Activated naive CD4-positive, alpha-beta T cell treated with anti-CD3 and anti-CD28 coated beads, Interleukin-2, amount 50 U/mL, for 24 hours (primary cell): ENCODE results near the gene WSB1.
A peak's percentile ranks its signal among the peaks of the same experiment; 100 is the strongest.

Source experiments
- H3K27ac Mint-ChIP-seq: one replicate; pipeline ENCODE4 v1.8.0; 2021; ENCODE audit warnings: mild to moderate bottlenecking, mixed read lengths
- H3K27me3 Mint-ChIP-seq: one replicate; pipeline ENCODE4 v1.8.0; 2021; ENCODE audit warnings: mixed read lengths
- H3K36me3 Mint-ChIP-seq: one replicate; pipeline ENCODE4 v1.8.0; 2021; ENCODE audit warnings: mixed read lengths
- H3K4me1 Mint-ChIP-seq: one replicate; pipeline ENCODE4 v1.8.0; 2021; ENCODE audit warnings: mixed read lengths
- H3K4me3 Mint-ChIP-seq: one replicate; pipeline ENCODE4 v1.8.0; 2021; ENCODE audit warnings: mild to moderate bottlenecking, mixed read lengths
- H3K9me3 Mint-ChIP-seq: one replicate; pipeline ENCODE4 v1.8.0; 2021; ENCODE audit warnings: mixed read lengths

Gene WSB1

DNA sequence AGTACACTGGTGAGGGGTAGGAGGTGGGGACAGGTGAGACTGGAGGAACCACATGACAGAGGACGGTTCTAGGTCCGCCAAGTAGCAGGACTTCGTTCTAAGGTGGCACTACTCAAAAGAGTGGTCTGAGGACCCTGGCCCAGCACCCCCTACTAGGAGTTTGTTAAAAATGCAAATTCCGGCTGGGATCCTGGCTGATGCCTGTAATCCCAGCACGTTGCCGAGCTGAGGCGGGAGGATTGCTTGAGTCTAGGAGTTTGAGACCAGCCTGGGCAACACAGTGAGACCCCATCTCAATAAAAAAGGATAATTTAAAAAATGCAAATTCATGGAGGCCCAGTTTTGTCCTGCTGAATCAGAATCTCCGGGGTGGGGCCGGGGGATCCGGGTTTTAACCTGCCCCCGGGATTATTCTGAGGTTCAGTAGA, 59.1 kb downstream of the WSB1 start:
- Mint-ChIP-seq H3K4me1 (peaks cover 27% of the 10 kb centered on the region), H3K27ac (peak overlapping the region; percentile 17), H3K36me3 (no peaks in the 10 kb centered on the region), H3K27me3 (no peaks in the 10 kb centered on the region), H3K4me3 (peak overlapping the region; percentile 84), H3K9me3 (no peaks in the 10 kb centered on the region)

DNA sequence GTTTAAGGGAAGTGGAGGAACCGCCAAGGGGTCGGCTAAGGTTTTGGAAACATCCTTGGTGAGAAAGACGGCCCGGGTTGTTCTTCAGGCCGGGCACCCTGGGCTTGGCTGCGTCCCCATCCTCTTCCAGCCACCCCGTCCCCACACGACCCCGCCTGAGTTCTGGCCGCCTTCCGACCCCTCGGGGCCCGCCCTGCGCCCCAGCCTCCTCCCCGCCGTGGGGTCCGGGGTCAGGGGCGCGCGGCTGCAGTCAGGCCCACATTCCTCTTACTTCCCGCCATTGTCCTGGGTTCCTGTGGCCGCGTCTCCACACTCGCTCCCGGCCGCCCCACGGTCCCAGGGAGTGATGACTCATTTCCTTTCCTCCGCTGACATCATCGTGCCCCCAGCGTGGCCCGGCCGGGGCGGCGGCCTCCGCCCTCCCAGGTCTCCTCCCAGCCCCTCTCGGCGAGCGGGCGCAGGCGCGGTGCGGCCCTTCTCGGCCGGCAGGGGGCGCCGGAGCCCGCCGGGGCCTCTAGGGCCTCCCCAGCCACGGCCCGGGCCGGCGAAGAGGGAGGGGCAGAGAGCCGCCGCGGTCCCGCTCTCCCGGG, 59.6 kb downstream of the WSB1 start:
- H3K9me3 Mint-ChIP-seq = no peaks in the 10 kb centered on the region
- H3K27ac Mint-ChIP-seq = peak overlapping the region; percentile 97
- peaks cover 22% of the 10 kb centered on the region for H3K4me1 Mint-ChIP-seq
- H3K36me3 Mint-ChIP-seq = no peaks in the 10 kb centered on the region
- peak overlapping the region; percentile 84 for H3K4me3 Mint-ChIP-seq
- H3K27me3 Mint-ChIP-seq = no peaks in the 10 kb centered on the region

DNA sequence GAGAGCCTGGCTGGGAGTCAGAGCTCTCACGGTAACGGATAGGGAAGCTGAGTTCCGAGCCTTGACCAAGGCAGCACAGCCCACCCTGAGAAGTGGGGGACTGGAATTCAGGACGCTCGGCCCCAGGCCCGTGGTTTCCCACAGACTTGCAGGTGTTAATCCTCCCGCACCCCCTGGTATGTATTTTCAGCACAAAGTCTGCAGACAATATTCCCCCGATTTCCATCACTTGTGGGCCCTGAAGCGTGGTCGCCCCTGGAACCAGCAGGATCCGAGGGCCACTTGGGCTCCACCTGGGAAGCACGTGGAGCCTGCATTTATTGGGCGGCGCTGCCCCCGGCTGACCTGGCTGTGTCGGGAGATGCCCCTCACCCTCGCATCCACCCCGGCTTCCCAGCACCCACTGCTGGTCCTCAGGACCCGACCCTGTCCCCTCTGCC, 60.2 kb downstream of the WSB1 start:
- Mint-ChIP-seq H3K27me3 (no peaks in the 10 kb centered on the region), H3K27ac (peak overlapping the region; percentile 74), H3K36me3 (no peaks in the 10 kb centered on the region), H3K4me1 (peaks cover 20% of the 10 kb centered on the region), H3K4me3 (peak overlapping the region; percentile 84), H3K9me3 (no peaks in the 10 kb centered on the region)

DNA sequence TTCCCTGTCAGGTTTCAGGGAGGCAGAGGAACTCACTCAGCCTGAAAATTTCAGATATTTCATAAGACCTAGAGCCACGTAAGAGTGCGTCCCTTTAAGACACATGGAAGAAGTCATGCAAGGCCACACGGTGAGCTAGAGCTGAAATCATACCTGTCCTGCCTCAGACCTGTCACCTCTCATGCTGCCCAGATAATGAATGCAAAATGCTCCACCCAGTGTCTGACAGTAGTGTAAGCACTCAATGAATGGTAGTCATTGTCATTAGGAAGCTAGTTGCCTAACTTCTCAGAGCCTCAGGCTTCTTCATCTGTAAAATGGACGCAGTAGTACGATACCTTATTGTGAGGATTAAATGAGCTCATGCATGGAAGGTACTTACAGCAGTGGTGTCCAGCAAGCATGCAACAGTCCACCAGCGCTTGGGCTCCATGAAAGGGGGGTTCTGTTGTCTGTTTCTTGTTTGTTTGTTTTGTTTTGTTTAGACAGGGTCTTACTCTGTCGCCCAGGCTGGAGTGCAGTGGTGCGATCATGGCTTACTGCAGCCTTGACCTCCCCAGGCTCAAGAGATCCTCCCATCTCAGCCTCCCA, 60.7 kb downstream of the WSB1 start:
- peaks cover 20% of the 10 kb centered on the region for H3K4me1 Mint-ChIP-seq

DNA sequence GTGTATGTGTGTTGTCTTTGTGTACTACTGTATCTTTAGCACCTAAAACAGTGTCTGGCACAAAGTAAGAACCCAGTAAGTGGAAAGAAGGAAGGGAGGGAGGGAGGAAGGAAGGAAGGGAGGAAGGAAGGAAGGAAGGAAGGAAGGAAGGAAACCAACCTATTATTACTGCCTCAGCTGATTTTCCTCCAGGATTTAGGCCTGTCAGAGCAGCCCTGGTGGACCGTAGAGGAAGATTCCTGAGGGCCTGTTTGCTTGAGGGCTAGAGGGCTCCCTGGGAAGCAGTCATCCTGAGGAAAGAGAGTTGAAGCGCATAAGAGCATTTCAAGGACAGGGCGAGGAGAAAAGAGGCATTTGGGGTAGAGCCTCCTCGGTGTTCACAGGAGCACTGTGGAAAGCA, 61.5 kb downstream of the WSB1 start:
- no peaks in the 10 kb centered on the region for H3K9me3 Mint-ChIP-seq
- H3K4me3 Mint-ChIP-seq = no peak overlapping the region
- no peaks in the 10 kb centered on the region for H3K36me3 Mint-ChIP-seq
- H3K27ac Mint-ChIP-seq = no peak overlapping the region
- no peaks in the 10 kb centered on the region for H3K27me3 Mint-ChIP-seq
- H3K4me1 Mint-ChIP-seq = peaks cover 20% of the 10 kb centered on the region

More for the DNA sequence above, 60.7 kb downstream of the WSB1 start:
- H3K27me3 Mint-ChIP-seq = no peaks in the 10 kb centered on the region
- peak overlapping the region; percentile 84 for H3K4me3 Mint-ChIP-seq
- no peaks in the 10 kb centered on the region for H3K9me3 Mint-ChIP-seq
- peak overlapping the region; percentile 74 for H3K27ac Mint-ChIP-seq
- H3K36me3 Mint-ChIP-seq = no peaks in the 10 kb centered on the region

DNA sequence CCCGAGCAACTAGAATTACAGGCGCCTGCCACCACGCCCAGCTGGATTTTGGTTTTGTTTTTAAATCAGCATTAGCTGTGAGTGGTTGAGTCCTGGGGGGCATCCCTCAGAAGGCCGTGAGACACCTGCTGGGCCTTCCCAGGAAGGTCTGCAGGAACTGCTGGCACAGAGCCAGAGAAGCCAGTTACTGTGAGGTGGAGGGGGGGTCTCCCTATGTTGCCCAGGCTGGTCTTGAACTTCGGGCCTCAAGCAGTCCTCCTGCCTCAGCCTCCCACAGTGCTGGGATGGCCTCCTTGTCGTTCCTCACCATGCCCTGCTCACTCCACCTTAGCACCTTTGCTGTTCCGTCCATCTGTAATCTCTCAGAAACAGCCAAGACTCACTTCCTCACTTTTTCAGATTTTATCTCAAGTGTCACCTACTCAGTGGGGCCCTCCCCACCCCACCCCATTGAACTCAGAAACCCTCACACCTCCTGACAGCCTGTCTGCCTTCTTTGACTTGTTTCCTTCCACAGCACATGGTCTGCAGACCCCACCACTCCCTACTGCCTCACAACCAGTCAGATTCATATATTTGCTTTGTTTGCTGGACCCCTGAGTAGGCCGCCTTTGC, 62.3 kb downstream of the WSB1 start:
- no peaks in the 10 kb centered on the region for H3K9me3 Mint-ChIP-seq
- no peaks in the 10 kb centered on the region for H3K36me3 Mint-ChIP-seq
- H3K4me3 Mint-ChIP-seq = no peak overlapping the region
- peak overlapping the region; percentile 65 for H3K27ac Mint-ChIP-seq
- peaks cover 20% of the 10 kb centered on the region for H3K4me1 Mint-ChIP-seq
- H3K27me3 Mint-ChIP-seq = no peaks in the 10 kb centered on the region

DNA sequence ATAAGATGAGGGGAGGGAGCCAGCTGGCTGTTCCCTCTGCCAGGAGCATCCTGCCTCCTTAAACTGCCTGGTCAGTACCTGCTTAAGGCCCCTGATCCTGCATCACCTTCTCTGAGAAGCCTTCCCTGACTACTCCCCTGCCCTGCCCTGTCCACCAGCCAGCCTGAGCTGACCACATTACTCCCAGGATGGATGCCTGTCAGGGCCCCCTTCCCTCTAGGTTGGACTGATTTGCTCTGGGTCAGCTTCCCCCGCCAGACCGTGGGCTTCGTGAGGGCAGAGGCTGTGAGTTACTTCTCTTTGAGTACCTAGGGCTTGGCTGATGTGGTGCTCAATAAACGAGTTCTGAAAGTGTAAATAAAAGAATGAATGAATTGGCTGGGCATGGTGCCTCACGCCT, 63.3 kb downstream of the WSB1 start:
- Mint-ChIP-seq H3K9me3 (no peaks in the 10 kb centered on the region), H3K27ac (no peak overlapping the region), H3K27me3 (no peaks in the 10 kb centered on the region), H3K36me3 (no peaks in the 10 kb centered on the region), H3K4me3 (no peak overlapping the region), H3K4me1 (peaks cover 19% of the 10 kb centered on the region)

DNA sequence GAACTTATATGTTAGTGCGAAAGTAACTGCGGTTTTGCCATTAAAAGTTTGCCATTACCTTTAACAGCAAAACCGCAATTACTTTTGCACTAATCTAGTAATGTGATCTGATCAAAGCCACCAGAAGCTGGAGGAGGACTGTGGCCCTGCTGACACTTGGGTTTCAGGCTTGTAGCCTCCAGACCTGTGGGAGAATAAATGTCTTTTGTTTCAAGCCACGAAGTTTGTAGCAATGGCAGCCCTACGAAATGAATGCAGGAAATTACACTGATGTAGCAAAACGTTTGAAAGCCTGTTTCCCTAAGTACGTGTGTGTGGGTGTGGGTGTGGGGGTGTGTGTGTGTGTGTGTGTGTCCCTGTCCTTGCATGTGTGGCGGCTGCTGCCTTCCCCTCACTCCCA, 66.6 kb downstream of the WSB1 start:
- no peak overlapping the region for H3K4me3 Mint-ChIP-seq

DNA sequence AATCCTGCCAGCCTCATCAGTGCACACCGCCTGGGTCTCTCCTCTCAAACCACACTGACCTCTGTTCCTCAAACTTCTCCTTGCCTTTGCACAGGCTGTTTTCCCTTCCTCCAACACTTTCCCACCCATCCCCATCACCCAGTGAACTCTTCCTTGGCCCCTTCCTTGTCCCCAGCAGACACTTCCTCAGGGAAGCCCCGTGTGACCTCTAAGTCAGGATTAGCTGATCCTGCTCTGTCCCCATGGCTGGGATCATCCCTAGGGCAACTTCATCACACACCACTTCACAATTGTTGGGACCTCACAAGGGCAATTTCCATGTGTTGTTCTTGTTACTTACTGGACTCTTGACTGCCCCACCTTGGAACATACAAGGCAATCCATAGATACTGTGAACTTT, 67.8 kb downstream of the WSB1 start:
- Mint-ChIP-seq H3K27ac (no peak overlapping the region), H3K4me3 (no peak overlapping the region), H3K27me3 (no peaks in the 10 kb centered on the region), H3K36me3 (no peaks in the 10 kb centered on the region), H3K9me3 (no peaks in the 10 kb centered on the region), H3K4me1 (no peaks in the 10 kb centered on the region)

More for the DNA sequence above, 66.6 kb downstream of the WSB1 start:
- Mint-ChIP-seq H3K36me3 (no peaks in the 10 kb centered on the region), H3K27ac (no peak overlapping the region), H3K9me3 (no peaks in the 10 kb centered on the region), H3K27me3 (no peaks in the 10 kb centered on the region), H3K4me1 (no peaks in the 10 kb centered on the region)

DNA sequence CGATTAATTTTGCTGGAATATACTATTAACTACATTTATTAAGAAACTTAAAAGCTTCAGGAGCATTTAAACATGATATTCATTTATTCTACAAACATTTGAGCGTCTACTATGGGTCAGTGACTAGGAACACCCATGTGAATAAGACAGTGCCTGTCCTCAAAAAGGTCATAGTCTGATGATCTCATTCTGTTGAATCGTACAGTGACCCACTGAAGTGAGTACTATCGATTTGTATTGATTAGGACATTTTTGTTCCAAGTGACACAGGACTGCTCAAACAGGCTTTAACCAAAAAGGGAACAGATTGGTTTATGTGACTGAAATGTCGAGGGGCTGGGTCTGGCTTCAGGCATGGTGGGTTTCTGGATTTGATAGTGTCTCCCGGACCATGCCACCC, 68.6 kb downstream of the WSB1 start:
- H3K4me3 Mint-ChIP-seq = no peak overlapping the region
- H3K27ac Mint-ChIP-seq = no peak overlapping the region
- H3K9me3 Mint-ChIP-seq = no peaks in the 10 kb centered on the region

DNA sequence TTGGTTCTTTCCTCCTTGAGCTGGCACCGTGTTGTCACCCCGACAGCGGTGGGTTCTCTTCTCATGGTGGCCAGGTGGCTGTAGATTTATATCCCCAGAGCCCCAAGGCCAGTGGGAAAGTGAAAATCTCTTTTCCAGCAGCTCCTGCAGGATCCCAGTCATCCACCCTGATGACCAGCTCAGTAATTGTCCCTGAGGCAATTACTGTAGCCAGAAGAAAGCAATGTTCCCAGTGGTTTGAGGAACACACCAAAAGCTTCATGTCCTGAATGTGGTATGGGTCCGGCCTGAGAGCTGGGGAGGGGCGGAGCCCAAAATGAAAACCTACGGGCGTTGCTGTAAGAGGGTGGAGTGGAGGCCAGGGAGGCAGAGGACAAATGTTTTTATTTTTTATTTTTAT, 69.0 kb downstream of the WSB1 start:
- Mint-ChIP-seq H3K27ac (no peak overlapping the region), H3K36me3 (no peaks in the 10 kb centered on the region), H3K9me3 (no peaks in the 10 kb centered on the region)

More for the DNA sequence above, 68.6 kb downstream of the WSB1 start:
- H3K4me1 Mint-ChIP-seq = no peaks in the 10 kb centered on the region
- H3K27me3 Mint-ChIP-seq = no peaks in the 10 kb centered on the region
- H3K36me3 Mint-ChIP-seq = no peaks in the 10 kb centered on the region

DNA sequence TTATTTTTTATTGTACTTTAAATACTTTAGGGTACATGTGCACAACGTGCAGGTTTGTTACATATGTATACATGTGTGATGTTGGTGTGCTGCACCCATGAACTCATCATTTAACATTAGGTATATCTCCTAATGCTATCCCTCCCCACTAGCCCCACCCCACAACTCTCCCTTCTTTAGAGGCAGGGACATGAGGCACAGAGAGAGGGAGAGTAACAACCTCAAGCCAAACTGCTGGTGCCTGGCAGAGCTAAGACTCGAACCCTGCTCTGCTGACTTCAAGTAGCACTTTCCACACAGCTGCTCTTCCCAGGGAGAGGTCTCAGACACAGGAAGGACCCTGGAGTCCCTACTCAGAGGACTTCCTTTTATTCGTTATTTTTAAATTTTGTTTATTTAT, 69.4 kb downstream of the WSB1 start:
- H3K36me3 Mint-ChIP-seq = no peaks in the 10 kb centered on the region
- no peaks in the 10 kb centered on the region for H3K4me1 Mint-ChIP-seq
- no peaks in the 10 kb centered on the region for H3K9me3 Mint-ChIP-seq
- H3K27ac Mint-ChIP-seq = no peak overlapping the region
- H3K27me3 Mint-ChIP-seq = no peaks in the 10 kb centered on the region
- H3K4me3 Mint-ChIP-seq = no peak overlapping the region

More for the DNA sequence above, 69.0 kb downstream of the WSB1 start:
- Mint-ChIP-seq H3K4me3 (no peak overlapping the region), H3K27me3 (no peaks in the 10 kb centered on the region), H3K4me1 (no peaks in the 10 kb centered on the region)
